Ovary (tissue), 9 donors: ENCODE data around the gene FOLH1. TPM values are rescaled to one million over a fixed set of nuclear protein-coding genes. Genes with fewer than 3 reads are reported as not detected.
A peak's percentile ranks its signal among the peaks of the same experiment; 100 is the strongest.
"Not testable (repeated sequence)": the region's sequence is repeated elsewhere in the genome, so short reads cannot be mapped to it uniquely, and the experiment has no call there.

ENCODE experiments used
- DNase-seq, 5 donors: peaks; one replicate each; pipeline ENCODE4 v3.0.0-alpha.2; 2019 to 2020
- H3K27ac ChIP-seq, 2 donors: fragments of 200-600 bp; one replicate each; pipeline versions ENCODE4 v1.5.1 to v1.8.0; 2019 to 2022
- H3K27me3 ChIP-seq: fragments of 200-600 bp; one replicate; pipeline ENCODE4 v1.8.0; 2022
- H3K36me3 ChIP-seq: fragments of 200-600 bp; sonication (generic); one replicate; pipeline ENCODE4 v1.5.1; 2019
- H3K4me1 ChIP-seq: one replicate; pipeline ENCODE4 v1.8.1; 2013; ENCODE audit warnings: mild to moderate bottlenecking, moderate library complexity; ENCODE audit not compliant: insufficient read depth
- H3K4me3 ChIP-seq: fragments of 200-600 bp; sonication (generic); one replicate; pipeline ENCODE4 v1.5.1; 2017
- H3K9me3 ChIP-seq, 2 donors: fragments of 200-600 bp in 1 of 2; sonication (generic) in 1 of 2; one replicate each; pipeline versions ENCODE4 v1.5.1 to v1.8.1; 2013 to 2019; ENCODE audit warnings: mild to moderate bottlenecking in 1 of 2, moderate library complexity in 1 of 2
- POLR2A ChIP-seq: fragments of 450-650 bp; IDR thresholded peaks from one replicate; pipeline ENCODE4 v1.6.1; 2017; ENCODE audit warnings: antibody characterized with exemption, mild to moderate bottlenecking, moderate library complexity
- WGBS, 3 donors: extraction: QIAGEN DNeasy Blood & Tissue Kit in 1 of 3; methylation state at CpG; one replicate each; pipeline versions ENCODE4 v1.1.5 to v1.1.7; 2013 to 2017; 5-methylcytosine and 5-hydroxymethylcytosine counted together
- intact Hi-C, 4 donors: fragments of 100-400 bp; cut with DNase I; formaldehyde crosslinking; loops; one replicate each; pipeline versions ENCODE4 v1.11.0 to v1.15.1; 2022 to 2023
- polyA plus RNA-seq, 2 donors: library from polyadenylated mRNA; stranded (reverse); fragments of 200-250 nt in 1 of 2; fragments of 350-450 nt in 1 of 2; fragmentation: Illumina TruSeq in 1 of 2; extraction: RNeasy Lipid Tissue Mini Kit (QIAGEN cat#74804) in 1 of 2; gene quantifications; one replicate each; pipeline ENCODE4 v1.2.3, GENCODE V29; 2013 to 2014
- total RNA-seq, 7 donors: library from RNA; depleted of rRNA in 2 of 7; stranded (reverse); fragments of >200 nt in 2 of 7; fragmentation: NEBNext Ultra II Directional in 3 of 7; extraction: Animal tissue kit (Norgen Biotek cat#: 25700) in 3 of 7; gene quantifications; one replicate each; pipeline versions ENCODE4 v1.1.0 to v1.2.4, GENCODE V29; 2016 to 2023
- donor health status: DM: no; HTN: no; CAD: no; lungs with moderate emphysema.
- donor health status: DM: no; HTN: no; CAD: no.
- donor health status: Bipolar disorder and iron deficiency.
- donor health status: DM: yes; HTN: yes; CAD: no.
- donor health status: DM: no; HTN: no; CAD: no.
- donor health status: DM: yes; HTN: yes; CAD: no.

Gene FOLH1
- total and polyA plus RNA-seq, 9 donors, result 0.69 to 5.0 (median 1.2) TPM; not detected in 1

- H3K36me3 ChIP-seq, H3K4me3 ChIP-seq, intact Hi-C loops, DNase-seq, H3K27me3 ChIP-seq, H3K4me1 ChIP-seq, H3K9me3 ChIP-seq, H3K27ac ChIP-seq: not testable (repeated sequence)
- 71 to 86% (median 72%) methylated on average over 3 of the region's 3 CpGs for WGBS, 3 donors
Measured at GRCh38 chr11:49185597-49185996, 22.8 kb downstream of the FOLH1 start.

GRCh38 chr11:49184756-49185155 is 23.6 kb downstream of the FOLH1 start:
- DNase-seq, H3K36me3 ChIP-seq, H3K27ac ChIP-seq, intact Hi-C loops, H3K4me1 ChIP-seq, H3K4me3 ChIP-seq, H3K9me3 ChIP-seq, H3K27me3 ChIP-seq: not testable (repeated sequence)

GRCh38 chr11:49177936-49178335 is 30.5 kb downstream of the FOLH1 start:
- H3K9me3 ChIP-seq, H3K27ac ChIP-seq, H3K27me3 ChIP-seq, DNase-seq, H3K36me3 ChIP-seq, H3K4me1 ChIP-seq, H3K4me3 ChIP-seq, intact Hi-C loops: not testable (repeated sequence)
- WGBS, 3 donors, result 54 to 59% (median 58%) methylated on average over 3 of the region's 3 CpGs

GRCh38 chr11:49175378-49175777 is 33.0 kb downstream of the FOLH1 start:
- H3K36me3 ChIP-seq, H3K9me3 ChIP-seq, H3K27me3 ChIP-seq, H3K4me1 ChIP-seq, DNase-seq, H3K4me3 ChIP-seq, intact Hi-C loops, H3K27ac ChIP-seq: not testable (repeated sequence)

- H3K36me3 ChIP-seq, DNase-seq, H3K4me1 ChIP-seq, H3K27me3 ChIP-seq, H3K9me3 ChIP-seq, H3K4me3 ChIP-seq, intact Hi-C loops, H3K27ac ChIP-seq: not testable (repeated sequence)
- WGBS, 3 donors, result 36 to 79% (median 72%) methylated on average over 3 of the region's 3 CpGs
Measured at GRCh38 chr11:49174691-49175366, 33.6 kb downstream of the FOLH1 start.

- H3K9me3 ChIP-seq, DNase-seq, H3K27me3 ChIP-seq, H3K36me3 ChIP-seq, intact Hi-C loops, H3K4me1 ChIP-seq, H3K27ac ChIP-seq, H3K4me3 ChIP-seq: not testable (repeated sequence)
- 35 to 59% (median 50%) methylated on average over 3 of the region's 3 CpGs for WGBS, 3 donors
Measured at GRCh38 chr11:49171613-49172012, 36.8 kb downstream of the FOLH1 start.

GRCh38 chr11:49169579-49169978 is 38.8 kb downstream of the FOLH1 start:
- H3K4me1 ChIP-seq, intact Hi-C loops, H3K36me3 ChIP-seq, DNase-seq, H3K27ac ChIP-seq, H3K27me3 ChIP-seq, H3K4me3 ChIP-seq, H3K9me3 ChIP-seq: not testable (repeated sequence)
- 58 to 71% (median 68%) methylated on average over 3 of the region's 3 CpGs for WGBS, 3 donors

- H3K27ac ChIP-seq, H3K4me1 ChIP-seq, H3K36me3 ChIP-seq, intact Hi-C loops, DNase-seq, H3K27me3 ChIP-seq, H3K9me3 ChIP-seq, H3K4me3 ChIP-seq: not testable (repeated sequence)
- WGBS, 3 donors, result 75 to 87% (median 81%) methylated on average over 4 of the region's 4 CpGs
Measured at GRCh38 chr11:49168992-49169391, 39.4 kb downstream of the FOLH1 start.

GRCh38 chr11:49151211-49151610 is 57.2 kb downstream of the FOLH1 start:
- Histone ChIP-seq H3K27ac (no peak overlapping the region), H3K4me1 (no peaks in the 10 kb centered on the region)

GRCh38 chr11:49102356-49102755 is 106.0 kb downstream of the FOLH1 start:
- WGBS, 3 donors, result 88% methylated on average over 24 of the region's 24 CpGs
- H3K27ac ChIP-seq, H3K27me3 ChIP-seq, H3K36me3 ChIP-seq, H3K4me1 ChIP-seq, H3K4me3 ChIP-seq, intact Hi-C loops, H3K9me3 ChIP-seq: not testable (repeated sequence)
- DNase-seq, result peak in 1 of 5 donors; percentile 4

More at GRCh38 chr11:49151211-49151610, 57.2 kb downstream of the FOLH1 start:
- H3K36me3 ChIP-seq, result no peaks in the 10 kb centered on the region
- TF ChIP-seq POLR2A, result no peak
- no peaks in the 10 kb centered on the region for H3K27me3 ChIP-seq
- 84 to 86% (median 84%) methylated on average over 12 of the region's 12 CpGs for WGBS, 3 donors
- no peaks in the 10 kb centered on the region for H3K9me3 ChIP-seq
- no peak overlapping the region for H3K4me3 ChIP-seq
- intact Hi-C loops, result no loop called here
- no peak for DNase-seq
